ENCODE results near the gene HOXC10. TPM values are rescaled to one million over a fixed set of nuclear protein-coding genes. Genes with fewer than 3 reads are reported as not detected.
A peak's percentile ranks its signal among the peaks of the same experiment; 100 is the strongest.

Gene HOXC10
- total and polyA plus RNA-seq, 3 donors from 2014 or later, result 1.4 to 4.3 (median 2.6) TPM

GRCh38 chr12:53991077-53991460 is 6.1 kb downstream of the HOXC10 start:
- H3K4me3 ChIP-seq, result no peak overlapping the region
- peaks cover 3% of the 10 kb centered on the region for H3K27me3 ChIP-seq
- intact Hi-C loops (cut with DNase I; ENCODE audit: low total_unique reads), result no loop called here
- H3K4me1 ChIP-seq, result peaks cover 21% of the 10 kb centered on the region
- DNase-seq, result no peak
- no peak overlapping the region for H3K27ac ChIP-seq
- no peaks in the 10 kb centered on the region for H3K36me3 ChIP-seq (ENCODE audit: low read depth, missing control alignments)
- no peaks in the 10 kb centered on the region for H3K9me3 ChIP-seq
- no peak for TF ChIP-seq POLR2A (IDR thresholded peaks at IDR 0.05)
- 23 to 42% methylated on average over 8 of the region's 8 CpGs for WGBS, 2 donors

- TF ChIP-seq POLR2A (IDR thresholded peaks at IDR 0.05) (no peak), CTCF (IDR thresholded peaks at IDR 0.05) (no peak)
- Histone ChIP-seq H3K4me3 (no peak overlapping the region), H3K4me1 (peaks cover 21% of the 10 kb centered on the region), H3K9me3 (no peaks in the 10 kb centered on the region), H3K36me3 (ENCODE audit: low read depth, missing control alignments) (no peaks in the 10 kb centered on the region), H3K27ac (no peak overlapping the region), H3K27me3 (peaks cover 3% of the 10 kb centered on the region)
- intact Hi-C loops (cut with DNase I; ENCODE audit: low total_unique reads), result no loop called here
- 76 to 85% methylated on average over 7 of the region's 7 CpGs for WGBS, 2 donors
- DNase-seq, result no peak
Measured at GRCh38 chr12:53992377-53992889, 7.5 kb downstream of the HOXC10 start.

DNA sequence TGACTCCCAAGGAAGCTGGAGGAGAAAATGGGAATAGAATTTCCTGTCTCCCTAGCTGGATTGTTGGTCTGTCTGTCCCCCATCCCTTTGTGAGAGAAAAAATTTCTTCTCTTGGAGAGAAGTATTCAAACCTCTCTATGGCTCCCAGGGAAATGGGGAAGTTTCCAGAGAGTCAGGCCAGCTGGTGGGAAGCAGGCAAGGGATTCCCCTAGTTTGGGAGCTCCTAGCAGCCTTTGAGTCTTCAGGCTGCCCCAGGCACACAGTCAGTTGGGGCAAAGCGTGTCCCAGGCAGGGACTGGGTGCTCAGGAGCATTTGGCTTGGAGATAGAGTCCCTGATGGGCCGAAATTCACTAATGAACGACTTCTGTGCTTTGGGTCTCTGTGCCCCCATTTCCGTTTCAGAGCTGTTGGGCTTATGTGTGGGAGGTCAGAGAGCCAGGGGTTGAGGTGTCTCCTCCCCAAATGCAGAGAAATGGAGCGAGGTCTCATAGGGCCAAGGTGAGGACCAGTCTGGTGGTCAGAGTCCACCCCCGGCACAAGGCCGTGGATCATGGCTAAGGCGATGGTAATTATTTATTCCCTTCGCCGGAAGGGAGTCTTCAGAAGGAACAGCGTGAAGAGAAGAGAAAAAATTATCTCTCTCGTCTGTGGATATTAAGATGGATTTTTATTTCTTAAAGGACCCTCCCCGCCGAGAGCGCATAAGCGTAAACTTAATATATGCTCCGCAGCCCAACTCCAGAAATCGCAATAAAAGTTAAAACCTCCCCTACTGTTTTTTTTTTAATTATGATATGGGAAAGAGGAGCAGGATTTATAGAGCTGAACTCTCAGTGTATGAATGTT is 8.4 kb downstream of the HOXC10 start:
- intact Hi-C loops (cut with DNase I; ENCODE audit: low total_unique reads), result no loop called here
- H3K4me3 ChIP-seq, result no peak overlapping the region
- no peak for DNase-seq
- no peak overlapping the region for H3K27ac ChIP-seq
- no peak for TF ChIP-seq POLR2A (IDR thresholded peaks at IDR 0.05)
- TF ChIP-seq CTCF (IDR thresholded peaks at IDR 0.05), result no peak
- peaks cover 27% of the 10 kb centered on the region for H3K4me1 ChIP-seq
- H3K27me3 ChIP-seq, result peaks cover 3% of the 10 kb centered on the region
- H3K9me3 ChIP-seq, result no peaks in the 10 kb centered on the region
- WGBS, 2 donors, result 39 to 59% methylated on average over 18 of the region's 18 CpGs
- no peaks in the 10 kb centered on the region for H3K36me3 ChIP-seq (ENCODE audit: low read depth, missing control alignments)

- intact Hi-C loops (cut with DNase I; ENCODE audit: low total_unique reads), result no loop called here
- Histone ChIP-seq H3K27ac (no peak overlapping the region), H3K27me3 (peaks cover 3% of the 10 kb centered on the region), H3K9me3 (no peaks in the 10 kb centered on the region), H3K36me3 (ENCODE audit: low read depth, missing control alignments) (no peaks in the 10 kb centered on the region), H3K4me3 (peak overlapping the region in 1 of 2 donors; percentile 38), H3K4me1 (peaks cover 27% of the 10 kb centered on the region)
- no peak for DNase-seq
- 24 to 37% methylated on average over 8 to 19 of the region's 19 CpGs for WGBS, 2 donors
- TF ChIP-seq POLR2A (IDR thresholded peaks at IDR 0.05), result no peak
- TF ChIP-seq CTCF (IDR thresholded peaks at IDR 0.05), result no peak
Measured at GRCh38 chr12:53994009-53994263, 9.0 kb downstream of the HOXC10 start.

GRCh38 chr12:53994264-53995001 is 9.5 kb downstream of the HOXC10 start:
- TF ChIP-seq CTCF (IDR thresholded peaks at IDR 0.05) (no peak), POLR2A (IDR thresholded peaks at IDR 0.05) (no peak)
- intact Hi-C loops (cut with DNase I; ENCODE audit: low total_unique reads), result no loop called here
- H3K27me3 ChIP-seq, result peaks cover 3% of the 10 kb centered on the region
- peak overlapping the region in 1 of 2 donors; percentile 38 for H3K4me3 ChIP-seq
- peaks cover 29% of the 10 kb centered on the region for H3K4me1 ChIP-seq
- no peaks in the 10 kb centered on the region for H3K36me3 ChIP-seq (ENCODE audit: low read depth, missing control alignments)
- no peak overlapping the region for H3K27ac ChIP-seq
- H3K9me3 ChIP-seq, result no peaks in the 10 kb centered on the region
- WGBS, 2 donors, result 3 to 13% methylated on average over 28 to 56 of the region's 60 CpGs
- DNase-seq, result no peak
